ENCODE results near the gene GJA4. TPM values are rescaled to one million over a fixed set of nuclear protein-coding genes. Genes with fewer than 3 reads are reported as not detected.

The GJA4 gene
- total RNA-seq, 1 experiment from 2014 or later: not detected

- Histone ChIP-seq H3K27me3 (replicated peaks; ENCODE audit: control insufficient read depth, insufficient read depth, low read length) (no peaks in the 10 kb centered on the region), H3K4me3 (ENCODE audit: low read depth, low read length) (no peak within 1 kb of the TSS), H3K36me3 (ENCODE audit: control insufficient read depth, insufficient read depth, low read length) (no peaks in the 10 kb centered on the region), H3K9me3 (no peaks in the 10 kb centered on the region), H3K4me1 (peaks cover 3% of the 10 kb centered on the region; the same call in 1 of the 2 replicates)
- Mint-ChIP-seq H3K27me3 (ENCODE audit: insufficient read depth, unreplicated experiment) (no peaks in the 10 kb centered on the region), H3K36me3 (ENCODE audit: insufficient read depth, unreplicated experiment) (no peaks in the 10 kb centered on the region), H3K27ac (ENCODE audit: unreplicated experiment) (no peak within 1 kb of the TSS), H3K4me3 (ENCODE audit: unreplicated experiment) (no peak within 1 kb of the TSS), H3K4me1 (ENCODE audit: low read depth, unreplicated experiment) (peaks cover 10% of the 10 kb centered on the region), H3K9me3 (ENCODE audit: unreplicated experiment) (no peaks in the 10 kb centered on the region)
- BruUV-seq (replicated peaks): no TSS peak
- TF ChIP-seq, protein P1, sequence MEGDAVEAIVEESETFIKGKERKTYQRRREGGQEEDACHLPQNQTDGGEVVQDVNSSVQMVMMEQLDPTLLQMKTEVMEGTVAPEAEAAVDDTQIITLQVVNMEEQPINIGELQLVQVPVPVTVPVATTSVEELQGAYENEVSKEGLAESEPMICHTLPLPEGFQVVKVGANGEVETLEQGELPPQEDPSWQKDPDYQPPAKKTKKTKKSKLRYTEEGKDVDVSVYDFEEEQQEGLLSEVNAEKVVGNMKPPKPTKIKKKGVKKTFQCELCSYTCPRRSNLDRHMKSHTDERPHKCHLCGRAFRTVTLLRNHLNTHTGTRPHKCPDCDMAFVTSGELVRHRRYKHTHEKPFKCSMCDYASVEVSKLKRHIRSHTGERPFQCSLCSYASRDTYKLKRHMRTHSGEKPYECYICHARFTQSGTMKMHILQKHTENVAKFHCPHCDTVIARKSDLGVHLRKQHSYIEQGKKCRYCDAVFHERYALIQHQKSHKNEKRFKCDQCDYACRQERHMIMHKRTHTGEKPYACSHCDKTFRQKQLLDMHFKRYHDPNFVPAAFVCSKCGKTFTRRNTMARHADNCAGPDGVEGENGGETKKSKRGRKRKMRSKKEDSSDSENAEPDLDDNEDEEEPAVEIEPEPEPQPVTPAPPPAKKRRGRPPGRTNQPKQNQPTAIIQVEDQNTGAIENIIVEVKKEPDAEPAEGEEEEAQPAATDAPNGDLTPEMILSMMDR (IDR thresholded peaks at IDR 0.05; ENCODE audit: insufficient read depth in 1 of 2, low read depth in 1 of 2, low read length in 1 of 2, severe bottlenecking in 1 of 2, unreplicated experiment in 1 of 2): no peak
- POLR2A ChIA-PET: no interaction called here
- CTCF ChIA-PET: no interaction called here
- intact Hi-C loops (cut with micrococcal nuclease; ENCODE audit: unreplicated experiment): no loop called here
- DNase-seq: no peak
Measured at GRCh38 chr1:34759503-34760357, 33.1 kb upstream of the GJA4 start, which contains the start of gene GJB4. GJB4 (plus strand) TSS chr1:34759740; CDS start chr1:34761255, 1,515 bp downstream.

DNA sequence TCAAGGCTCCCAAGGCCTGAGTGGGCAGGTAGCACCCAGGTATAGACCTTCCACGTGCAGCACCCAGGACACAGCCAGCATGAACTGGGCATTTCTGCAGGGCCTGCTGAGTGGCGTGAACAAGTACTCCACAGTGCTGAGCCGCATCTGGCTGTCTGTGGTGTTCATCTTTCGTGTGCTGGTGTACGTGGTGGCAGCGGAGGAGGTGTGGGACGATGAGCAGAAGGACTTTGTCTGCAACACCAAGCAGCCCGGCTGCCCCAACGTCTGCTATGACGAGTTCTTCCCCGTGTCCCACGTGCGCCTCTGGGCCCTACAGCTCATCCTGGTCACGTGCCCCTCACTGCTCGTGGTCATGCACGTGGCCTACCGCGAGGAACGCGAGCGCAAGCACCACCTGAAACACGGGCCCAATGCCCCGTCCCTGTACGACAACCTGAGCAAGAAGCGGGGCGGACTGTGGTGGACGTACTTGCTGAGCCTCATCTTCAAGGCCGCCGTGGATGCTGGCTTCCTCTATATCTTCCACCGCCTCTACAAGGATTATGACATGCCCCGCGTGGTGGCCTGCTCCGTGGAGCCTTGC lies 31.5 kb upstream of the GJA4 start:
- CTCF ChIA-PET: no interaction called here
- H3K4me3 ChIP-seq (ENCODE audit: low read depth, low read length): no peak overlapping the region
- peaks cover 10% of the 10 kb centered on the region for H3K4me1 Mint-ChIP-seq (ENCODE audit: low read depth, unreplicated experiment)
- H3K36me3 Mint-ChIP-seq (ENCODE audit: insufficient read depth, unreplicated experiment): no peaks in the 10 kb centered on the region
- DNase-seq: no peak
- H3K9me3 ChIP-seq: no peaks in the 10 kb centered on the region
- H3K36me3 ChIP-seq (ENCODE audit: control insufficient read depth, insufficient read depth, low read length): no peaks in the 10 kb centered on the region
- H3K4me1 ChIP-seq: peaks cover 3% of the 10 kb centered on the region; the same call in 1 of the 2 replicates
- intact Hi-C loops (cut with micrococcal nuclease; ENCODE audit: unreplicated experiment): no loop called here
- H3K4me3 Mint-ChIP-seq (ENCODE audit: unreplicated experiment): no peak overlapping the region
- H3K27ac Mint-ChIP-seq (ENCODE audit: unreplicated experiment): no peak overlapping the region
- no TSS peak for BruUV-seq (replicated peaks)
- POLR2A ChIA-PET: no interaction called here
- no peaks in the 10 kb centered on the region for H3K9me3 Mint-ChIP-seq (ENCODE audit: unreplicated experiment)
- TF ChIP-seq, protein P1 (IDR thresholded peaks at IDR 0.05; ENCODE audit: insufficient read depth in 1 of 2, low read depth in 1 of 2, low read length in 1 of 2, severe bottlenecking in 1 of 2, unreplicated experiment in 1 of 2): no peak
- no peaks in the 10 kb centered on the region for H3K27me3 ChIP-seq (replicated peaks; ENCODE audit: control insufficient read depth, insufficient read depth, low read length)
- H3K27me3 Mint-ChIP-seq (ENCODE audit: insufficient read depth, unreplicated experiment): no peaks in the 10 kb centered on the region

DNA sequence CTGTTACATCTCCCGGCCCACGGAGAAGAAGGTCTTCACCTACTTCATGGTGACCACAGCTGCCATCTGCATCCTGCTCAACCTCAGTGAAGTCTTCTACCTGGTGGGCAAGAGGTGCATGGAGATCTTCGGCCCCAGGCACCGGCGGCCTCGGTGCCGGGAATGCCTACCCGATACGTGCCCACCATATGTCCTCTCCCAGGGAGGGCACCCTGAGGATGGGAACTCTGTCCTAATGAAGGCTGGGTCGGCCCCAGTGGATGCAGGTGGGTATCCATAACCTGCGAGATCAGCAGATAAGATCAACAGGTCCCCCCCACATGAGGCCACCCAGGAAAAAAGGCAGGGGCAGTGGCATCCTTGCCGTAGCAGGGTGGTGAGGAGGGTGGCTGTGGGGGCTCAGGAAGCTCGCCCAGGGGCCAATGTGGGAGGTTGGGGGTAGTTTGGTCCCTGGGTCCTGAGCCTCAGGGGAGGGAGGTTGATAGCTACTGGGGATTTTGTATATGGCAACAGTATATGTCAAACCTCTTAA lies 31.0 kb upstream of the GJA4 start:
- Mint-ChIP-seq H3K27me3 (ENCODE audit: insufficient read depth, unreplicated experiment) (no peaks in the 10 kb centered on the region), H3K27ac (ENCODE audit: unreplicated experiment) (no peak overlapping the region), H3K36me3 (ENCODE audit: insufficient read depth, unreplicated experiment) (no peaks in the 10 kb centered on the region), H3K4me1 (ENCODE audit: low read depth, unreplicated experiment) (peaks cover 10% of the 10 kb centered on the region), H3K9me3 (ENCODE audit: unreplicated experiment) (no peaks in the 10 kb centered on the region), H3K4me3 (ENCODE audit: unreplicated experiment) (no peak overlapping the region)
- peaks cover 3% of the 10 kb centered on the region; the same call in 1 of the 2 replicates for H3K4me1 ChIP-seq
- no TSS peak for BruUV-seq (replicated peaks)
- no peak for DNase-seq
- H3K36me3 ChIP-seq (ENCODE audit: control insufficient read depth, insufficient read depth, low read length): no peaks in the 10 kb centered on the region
- ChIA-PET CTCF (no interaction called here), POLR2A (no interaction called here)
- no peaks in the 10 kb centered on the region for H3K27me3 ChIP-seq (replicated peaks; ENCODE audit: control insufficient read depth, insufficient read depth, low read length)
- TF ChIP-seq, protein P1 (IDR thresholded peaks at IDR 0.05; ENCODE audit: insufficient read depth in 1 of 2, low read depth in 1 of 2, low read length in 1 of 2, severe bottlenecking in 1 of 2, unreplicated experiment in 1 of 2): no peak
- H3K4me3 ChIP-seq (ENCODE audit: low read depth, low read length): no peak overlapping the region
- intact Hi-C loops (cut with micrococcal nuclease; ENCODE audit: unreplicated experiment): no loop called here
- no peaks in the 10 kb centered on the region for H3K9me3 ChIP-seq

Data from Caco-2 (cell line).